ENCODE measurements around the gene RTP2. TPM values are rescaled to one million over a fixed set of nuclear protein-coding genes. Genes with fewer than 3 reads are reported as not detected.

RTP2 gene
- total RNA-seq, 1 donor from 2014 or later: not detected

DNA sequence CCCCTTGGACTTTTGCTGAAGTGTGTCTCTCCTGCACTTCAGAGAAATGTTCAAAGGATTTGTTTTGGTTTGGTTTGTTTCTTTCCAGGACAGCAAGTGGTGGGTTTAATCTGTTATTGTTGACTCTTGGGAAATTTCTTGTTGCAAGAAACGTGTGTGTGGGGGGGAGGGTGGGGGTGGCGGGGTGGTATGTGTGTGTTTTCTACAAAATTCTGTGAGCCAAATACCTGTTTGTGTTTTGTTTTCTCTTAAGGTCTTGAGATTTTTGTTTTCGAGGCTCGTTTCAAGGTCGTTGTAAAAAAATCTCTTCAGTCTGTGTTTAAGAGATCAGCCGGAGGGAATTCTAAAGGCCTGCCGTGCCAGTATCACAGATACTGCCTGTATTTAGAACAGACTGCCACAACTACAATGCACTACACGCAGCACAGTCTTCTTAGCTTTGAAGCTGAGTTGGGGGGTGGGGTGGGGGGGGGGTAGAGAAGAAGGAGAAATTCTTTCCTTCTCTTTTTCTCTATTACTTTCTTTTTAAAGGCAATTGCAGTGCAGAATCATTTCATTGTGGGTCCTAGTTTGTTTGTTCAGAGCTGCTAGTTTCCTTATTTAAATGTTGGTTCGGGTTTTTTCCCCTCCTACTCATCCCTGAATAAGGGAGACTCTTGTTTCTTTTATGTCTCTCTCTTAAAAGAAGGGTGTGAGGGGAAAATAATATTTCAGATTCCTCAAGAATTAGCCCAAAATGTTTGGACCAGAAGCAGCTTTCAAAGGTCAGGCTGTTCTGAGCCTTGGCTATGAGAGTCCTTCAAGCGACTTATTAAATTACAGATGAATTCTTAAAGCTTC lies 44.3 kb upstream of the RTP2 start:
- Mint-ChIP-seq H3K36me3 (ENCODE audit: low read depth) (no peaks in the 10 kb centered on the region), H3K27me3 (ENCODE audit: low read depth) (peaks cover 16% of the 10 kb centered on the region), H3K27ac (ENCODE audit: unreplicated experiment) (peak overlapping the region; percentile 100), H3K9me3 (no peaks in the 10 kb centered on the region), H3K4me3 (peak overlapping the region; percentile 96), H3K4me1 (peaks cover 59% of the 10 kb centered on the region)
- DNase-seq (ENCODE audit: low read depth, low spot score): no peak
- TF ChIP-seq, protein P1, sequence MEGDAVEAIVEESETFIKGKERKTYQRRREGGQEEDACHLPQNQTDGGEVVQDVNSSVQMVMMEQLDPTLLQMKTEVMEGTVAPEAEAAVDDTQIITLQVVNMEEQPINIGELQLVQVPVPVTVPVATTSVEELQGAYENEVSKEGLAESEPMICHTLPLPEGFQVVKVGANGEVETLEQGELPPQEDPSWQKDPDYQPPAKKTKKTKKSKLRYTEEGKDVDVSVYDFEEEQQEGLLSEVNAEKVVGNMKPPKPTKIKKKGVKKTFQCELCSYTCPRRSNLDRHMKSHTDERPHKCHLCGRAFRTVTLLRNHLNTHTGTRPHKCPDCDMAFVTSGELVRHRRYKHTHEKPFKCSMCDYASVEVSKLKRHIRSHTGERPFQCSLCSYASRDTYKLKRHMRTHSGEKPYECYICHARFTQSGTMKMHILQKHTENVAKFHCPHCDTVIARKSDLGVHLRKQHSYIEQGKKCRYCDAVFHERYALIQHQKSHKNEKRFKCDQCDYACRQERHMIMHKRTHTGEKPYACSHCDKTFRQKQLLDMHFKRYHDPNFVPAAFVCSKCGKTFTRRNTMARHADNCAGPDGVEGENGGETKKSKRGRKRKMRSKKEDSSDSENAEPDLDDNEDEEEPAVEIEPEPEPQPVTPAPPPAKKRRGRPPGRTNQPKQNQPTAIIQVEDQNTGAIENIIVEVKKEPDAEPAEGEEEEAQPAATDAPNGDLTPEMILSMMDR (conservative IDR thresholded peaks at IDR 0.05): no peak

DNA sequence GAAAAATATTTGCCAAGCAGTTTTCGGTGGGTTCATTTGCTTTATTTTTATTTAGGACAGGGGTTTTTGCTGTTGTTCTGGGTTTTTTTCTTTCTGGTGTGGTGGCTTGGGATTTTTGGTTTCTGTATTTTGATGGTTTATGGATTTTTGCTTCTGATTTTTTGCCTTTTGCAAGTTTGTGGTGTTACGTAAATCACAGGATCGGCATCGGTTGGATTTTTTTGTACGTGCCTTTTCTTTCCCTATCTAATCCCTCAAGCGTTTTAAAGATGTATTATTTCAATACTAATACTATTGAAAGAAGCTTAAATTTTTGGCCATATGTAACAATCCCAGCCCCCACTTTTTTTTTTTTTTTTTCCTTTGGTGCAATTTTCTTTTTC lies 43.7 kb upstream of the RTP2 start:
- no peak for DNase-seq (ENCODE audit: low read depth, low spot score)
- Mint-ChIP-seq H3K4me1 (peaks cover 64% of the 10 kb centered on the region), H3K27me3 (ENCODE audit: low read depth) (peaks cover 19% of the 10 kb centered on the region), H3K36me3 (ENCODE audit: low read depth) (no peaks in the 10 kb centered on the region), H3K9me3 (no peaks in the 10 kb centered on the region), H3K27ac (ENCODE audit: unreplicated experiment) (peak overlapping the region; percentile 100), H3K4me3 (peak overlapping the region; percentile 96)
- TF ChIP-seq, protein P1 (conservative IDR thresholded peaks at IDR 0.05): no peak

DNA sequence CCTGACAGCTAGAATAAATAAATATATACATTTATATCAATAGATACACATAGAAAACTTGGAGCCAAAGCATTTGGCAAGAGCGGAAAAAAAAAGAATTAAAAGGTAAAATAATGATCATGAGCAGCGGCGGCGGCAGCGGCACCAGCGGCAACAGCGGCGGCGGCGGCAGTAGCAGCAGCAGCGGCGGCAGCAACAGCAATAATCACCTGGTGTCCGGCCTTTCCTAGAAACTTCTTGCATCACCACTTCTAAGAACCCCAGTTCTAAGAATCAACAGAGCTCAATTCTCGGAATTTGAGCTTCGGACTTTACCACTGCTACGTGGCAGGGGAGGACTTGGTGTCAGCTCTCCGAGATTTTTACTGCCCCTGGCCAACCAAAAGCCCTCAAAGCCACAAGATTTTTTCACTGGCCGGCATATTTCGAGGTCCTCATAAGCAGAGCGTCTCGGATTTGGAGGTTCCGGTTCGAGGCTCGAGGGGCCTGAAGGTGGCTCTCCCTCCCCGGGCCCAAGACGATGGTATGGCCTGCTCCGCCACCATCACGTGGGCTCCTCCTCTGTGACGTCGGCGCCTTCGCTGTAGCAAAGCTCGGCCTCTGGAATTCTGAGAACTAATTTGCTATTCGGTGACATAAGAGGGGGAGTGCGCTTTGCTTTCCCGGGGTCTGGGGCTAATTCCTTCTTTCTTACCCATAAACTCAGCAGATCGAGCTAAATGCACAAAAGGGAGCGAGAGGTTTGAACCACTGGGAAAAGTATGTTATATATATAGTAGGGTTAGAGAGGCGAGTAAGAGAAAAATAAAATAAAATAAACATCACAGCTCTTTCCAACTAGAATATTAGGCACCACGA lies 43.1 kb upstream of the RTP2 start, which contains the start of gene BCL6:
Gene BCL6, minus strand, starts transcription at position 268 of the 858 bp plus-strand sequence. CDS start 11,775 bp downstream, outside the sequence.
- Mint-ChIP-seq H3K27me3 (ENCODE audit: low read depth) (peaks cover 18% of the 10 kb centered on the region), H3K4me3 (peak within 1 kb of the TSS; percentile 96), H3K36me3 (ENCODE audit: low read depth) (no peaks in the 10 kb centered on the region), H3K9me3 (no peaks in the 10 kb centered on the region), H3K27ac (ENCODE audit: unreplicated experiment) (peak within 1 kb of the TSS; percentile 100), H3K4me1 (peaks cover 64% of the 10 kb centered on the region)
- TF ChIP-seq, protein P1 (conservative IDR thresholded peaks at IDR 0.05): peak; percentile 18
- DNase-seq (ENCODE audit: low read depth, low spot score): peak; percentile 75

DNA sequence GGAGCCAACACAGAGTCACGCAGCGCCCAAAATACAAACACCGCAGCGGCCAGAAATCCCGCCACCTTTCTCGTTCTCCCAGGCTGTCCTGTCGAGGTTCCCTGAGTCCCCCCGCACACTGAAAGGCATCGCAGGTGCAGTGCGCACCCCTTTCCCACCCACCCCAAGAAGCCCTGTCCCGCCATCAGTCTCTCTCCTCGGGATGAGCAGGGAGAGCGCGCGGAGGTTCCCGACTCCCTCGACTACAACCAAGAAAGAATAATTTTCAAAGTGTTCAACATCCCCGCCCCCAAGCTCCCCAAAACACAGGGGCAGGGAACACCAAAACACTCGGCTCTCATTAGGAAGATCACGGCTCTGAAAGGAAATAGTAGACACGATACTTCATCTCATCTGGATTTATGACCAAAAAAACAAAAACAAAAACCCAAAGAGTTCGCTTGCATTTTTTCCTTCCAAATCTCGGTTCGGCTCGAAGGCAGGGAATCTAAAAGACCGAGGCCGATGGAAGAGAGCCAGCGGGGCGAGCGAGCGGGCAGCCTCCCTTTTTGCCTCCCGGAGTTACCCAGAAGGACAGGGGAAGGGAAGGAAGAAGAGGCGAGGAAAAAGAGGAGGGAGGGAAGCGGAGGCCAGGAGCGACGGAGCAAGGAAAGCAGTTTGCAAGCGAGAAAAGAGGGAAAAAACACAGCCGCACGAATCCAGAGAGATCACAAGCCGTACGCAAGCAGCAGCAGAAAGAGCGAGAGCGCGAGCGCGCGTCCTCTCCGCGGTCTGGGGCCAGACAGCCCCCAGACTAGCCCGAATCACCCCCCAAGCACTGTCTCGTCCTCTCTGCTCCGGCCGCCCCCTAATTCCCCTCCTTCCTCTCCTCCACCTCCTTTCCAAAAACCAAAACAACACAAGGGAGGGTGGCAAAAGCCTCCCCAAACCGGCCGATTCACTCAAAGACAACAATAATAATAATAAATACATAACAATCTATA lies 42.1 kb upstream of the RTP2 start:
- no peaks in the 10 kb centered on the region for H3K36me3 Mint-ChIP-seq (ENCODE audit: low read depth)
- H3K4me1 Mint-ChIP-seq: peaks cover 64% of the 10 kb centered on the region
- H3K4me3 Mint-ChIP-seq: peak overlapping the region; percentile 96
- DNase-seq (ENCODE audit: low read depth, low spot score): peak; percentile 33
- H3K27me3 Mint-ChIP-seq (ENCODE audit: low read depth): peaks cover 15% of the 10 kb centered on the region
- H3K9me3 Mint-ChIP-seq: no peaks in the 10 kb centered on the region
- peak overlapping the region; percentile 88 for H3K27ac Mint-ChIP-seq (ENCODE audit: unreplicated experiment)
- TF ChIP-seq, protein P1 (conservative IDR thresholded peaks at IDR 0.05): no peak
